KG1 (cell line): Measurements from ENCODE around the gene CD47.
A peak's percentile ranks its signal among the peaks of the same experiment; 100 is the strongest.

Experiments
- DNase-seq: peaks from one replicate; lab custom pipeline; 2025; lab: John Stamatoyannopoulos, UW

The CD47 gene

GRCh38 chr3:108091498-108092250 is 843 bp upstream of the CD47 start:
- DNase-seq = no peak

- DNase-seq = peak; percentile 35
These were observed 656 bp downstream of the CD47 start for GRCh38 chr3:108090049-108090700.

- no peak for DNase-seq
These were observed 1.3 kb downstream of the CD47 start for GRCh38 chr3:108089579-108089978.

- DNase-seq = peak; percentile 25
These were observed 2.1 kb downstream of the CD47 start for GRCh38 chr3:108088697-108089096.

- no peak for DNase-seq
These were observed 2.7 kb downstream of the CD47 start for GRCh38 chr3:108088146-108088545.

GRCh38 chr3:108086653-108087052 is 4.2 kb downstream of the CD47 start:
- DNase-seq = no peak

- no peak for DNase-seq
These were observed 5.0 kb downstream of the CD47 start for GRCh38 chr3:108085810-108086350.

- no peak for DNase-seq
These were observed 5.5 kb downstream of the CD47 start for GRCh38 chr3:108085370-108085769.

- no peak for DNase-seq
These were observed 11.0 kb downstream of the CD47 start for GRCh38 chr3:108079877-108080276.

- DNase-seq = no peak
These were observed 11.8 kb downstream of the CD47 start for GRCh38 chr3:108079043-108079442.

GRCh38 chr3:108076564-108076963 is 14.3 kb downstream of the CD47 start:
- no peak for DNase-seq

- DNase-seq = no peak
These were observed 16.9 kb downstream of the CD47 start for GRCh38 chr3:108073764-108074431.

GRCh38 chr3:108071368-108071767 is 19.5 kb downstream of the CD47 start:
- no peak for DNase-seq

- DNase-seq = no peak
These were observed 20.5 kb downstream of the CD47 start for GRCh38 chr3:108070356-108070755.

GRCh38 chr3:108067768-108068167 is 23.1 kb downstream of the CD47 start:
- no peak for DNase-seq

- DNase-seq = no peak
These were observed 25.7 kb downstream of the CD47 start for GRCh38 chr3:108065096-108065495.

GRCh38 chr3:108064293-108064887 is 26.4 kb downstream of the CD47 start:
- DNase-seq = no peak

- no peak for DNase-seq
These were observed 28.8 kb downstream of the CD47 start for GRCh38 chr3:108062051-108062450.

GRCh38 chr3:108060331-108060730 is 30.5 kb downstream of the CD47 start:
- no peak for DNase-seq

GRCh38 chr3:108055931-108056330 is 34.9 kb downstream of the CD47 start:
- no peak for DNase-seq

GRCh38 chr3:108054935-108055334 is 35.9 kb downstream of the CD47 start:
- no peak for DNase-seq

- DNase-seq = no peak
These were observed 37.3 kb downstream of the CD47 start for GRCh38 chr3:108053483-108053882.
